Fibroblast of lung (primary cell): ENCODE results near the gene EGR2.

ENCODE experiments used
- EZH2 ChIP-seq: IDR thresholded peaks from 2 replicates; pipeline ENCODE4 v1.5.1; 2012; ENCODE audit warnings: low read length, control low read depth, mild to moderate bottlenecking; ENCODE audit errors: missing control alignments
- TF ChIP-seq, protein P1 (sequence below), 2 donors: IDR thresholded peaks in 1 of 2; conservative IDR thresholded peaks in 1 of 2; 1 replicate in 1 of 2; 2 replicates in 1 of 2; pipeline ENCODE4 v1.5.1; 2011 to 2012; ENCODE audit warnings: low read length in 2 of 2, control low read depth in 1 of 2, inconsistent platforms in 1 of 2, low read depth in 1 of 2, mild to moderate bottlenecking in 1 of 2

DNA sequence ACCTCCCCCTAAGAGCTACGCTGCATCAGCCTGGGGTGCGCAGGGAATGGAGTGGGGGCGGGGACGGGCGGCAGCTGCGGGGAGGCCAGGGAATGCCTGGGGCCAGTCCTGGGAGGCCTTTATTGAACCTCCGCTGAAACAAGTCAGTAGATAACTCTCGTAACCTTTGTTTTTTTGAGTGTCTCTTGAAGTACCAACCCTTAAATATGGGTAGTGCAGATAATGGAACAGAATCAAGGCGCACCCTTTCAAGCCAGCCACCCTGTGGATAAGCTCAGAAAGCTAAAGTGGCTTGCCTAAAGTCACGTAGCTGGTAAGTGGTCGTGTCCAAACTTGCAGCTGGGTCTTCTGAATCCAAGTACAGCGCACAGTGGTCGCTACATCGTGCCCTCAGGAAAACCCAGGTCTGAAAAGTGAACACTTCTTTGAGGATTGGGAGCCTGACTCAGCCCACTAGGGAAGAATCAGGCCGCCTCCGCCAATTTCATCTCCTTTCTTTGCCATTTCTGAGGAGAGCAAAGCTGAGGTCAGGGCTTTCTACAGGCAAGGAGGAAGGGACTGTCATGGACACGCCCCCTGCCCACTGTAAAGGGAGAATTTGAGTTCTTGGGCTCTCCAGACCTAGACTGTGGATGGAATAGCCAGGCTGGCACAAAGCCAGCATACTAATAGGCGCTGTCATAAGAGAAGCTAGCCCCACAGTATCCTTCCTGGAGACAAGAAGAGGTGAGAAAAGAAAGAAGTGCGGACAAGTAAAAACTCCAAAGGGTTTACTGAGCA, 3.2 kb upstream of the EGR2 start:
- TF ChIP-seq, protein P1, sequence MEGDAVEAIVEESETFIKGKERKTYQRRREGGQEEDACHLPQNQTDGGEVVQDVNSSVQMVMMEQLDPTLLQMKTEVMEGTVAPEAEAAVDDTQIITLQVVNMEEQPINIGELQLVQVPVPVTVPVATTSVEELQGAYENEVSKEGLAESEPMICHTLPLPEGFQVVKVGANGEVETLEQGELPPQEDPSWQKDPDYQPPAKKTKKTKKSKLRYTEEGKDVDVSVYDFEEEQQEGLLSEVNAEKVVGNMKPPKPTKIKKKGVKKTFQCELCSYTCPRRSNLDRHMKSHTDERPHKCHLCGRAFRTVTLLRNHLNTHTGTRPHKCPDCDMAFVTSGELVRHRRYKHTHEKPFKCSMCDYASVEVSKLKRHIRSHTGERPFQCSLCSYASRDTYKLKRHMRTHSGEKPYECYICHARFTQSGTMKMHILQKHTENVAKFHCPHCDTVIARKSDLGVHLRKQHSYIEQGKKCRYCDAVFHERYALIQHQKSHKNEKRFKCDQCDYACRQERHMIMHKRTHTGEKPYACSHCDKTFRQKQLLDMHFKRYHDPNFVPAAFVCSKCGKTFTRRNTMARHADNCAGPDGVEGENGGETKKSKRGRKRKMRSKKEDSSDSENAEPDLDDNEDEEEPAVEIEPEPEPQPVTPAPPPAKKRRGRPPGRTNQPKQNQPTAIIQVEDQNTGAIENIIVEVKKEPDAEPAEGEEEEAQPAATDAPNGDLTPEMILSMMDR (conservative IDR thresholded peaks at IDR 0.05 in 1 of 2, IDR thresholded peaks at IDR 0.05 in 1 of 2; ENCODE audit: low read depth in 1 of 2, low read length in 2 of 2) = no peak
- TF ChIP-seq EZH2 = peak; percentile 39
